H1 (cell line): ENCODE measurements around the gene AP2A2. TPM values are rescaled to one million over a fixed set of nuclear protein-coding genes. Genes with fewer than 3 reads are reported as not detected.

Source experiments
- BACH1 ChIP-seq: IDR thresholded peaks from 2 replicates; pipeline ENCODE4 v1.6.1; 2012; ENCODE audit warnings: low read length, improper control_type of control experiment
- CHD7 ChIP-seq: fragments of 300-600 bp; sonication (generic); IDR thresholded peaks from 2 replicates; pipeline ENCODE4 v1.7.1; 2012; ENCODE audit warnings: low read length, moderate library complexity, mild to moderate bottlenecking, inconsistent platforms; ENCODE audit not compliant: insufficient replicate concordance
- E2F6 ChIP-seq: IDR thresholded peaks from 2 replicates; pipeline ENCODE4 v1.6.1; 2012; ENCODE audit warnings: inconsistent platforms
- ZNF274 ChIP-seq: IDR thresholded peaks from 2 replicates; pipeline ENCODE4 v1.7.0; 2012; ENCODE audit warnings: low read length, borderline replicate concordance; ENCODE audit errors: extremely low read depth
- polyA plus RNA-seq, 7 experiments: library from polyadenylated mRNA; depleted of rRNA in 3 of 7; stranded (reverse) in 5 of 7; unstranded in 2 of 7; fragments of >200 nt in 5 of 7; fragments of 200-250 nt in 2 of 7; gene quantifications; 1 replicate in 5 of 7; 2 replicates in 1 of 7; 4 replicates in 1 of 7; pipeline versions ENCODE4 v1.2.1 to v1.2.3, GENCODE V29; 2011 to 2013; ENCODE audit warnings: missing spikeins in 2 of 7, mixed read lengths in 2 of 7
- total RNA-seq: library from RNA; stranded (reverse); fragmentation: NEBNext Ultra II Directional; extraction: Animal tissue kit (Norgen Biotek cat#: 25700); gene quantifications from 2 replicates; pipeline ENCODE4 v1.2.1, GENCODE V29; 2021

Gene AP2A2
- total and polyA plus RNA-seq, 2 of the 8 experiments (the other 6 are each of a cell fraction or from before 2014, with no cell fraction given), result 50.0 to 65.0 TPM

- TF ChIP-seq E2F6 (no peak), CHD7 (no peak), ZNF274 (no peak), BACH1 (no peak)
Measured at GRCh38 chr11:877565-877964, 48.1 kb upstream of the AP2A2 start (continued).
